K562 (cell line): Measurements from ENCODE around the gene CYP4F3. TPM values are rescaled to one million over a fixed set of nuclear protein-coding genes. Genes with fewer than 3 reads are reported as not detected.

Experiments used
- ATAC-seq: fragments of 200-7000 bp; cut with Tn5 transposase; 3 replicates; pipeline ENCODE4 v1.9.1; 2020; ENCODE audit warnings: moderate library complexity
- BruUV-seq: library from RNA; stranded (reverse); fragments of 400-500 nt; replicated peaks from 2 replicates; lab custom pipeline; 2021; lab: Mats Ljungman, UMichigan
- CTCF ChIA-PET: fragments of 300-600 bp; formaldehyde crosslinking; extraction: SDS; loops from one replicate; lab custom pipeline; 2021; ENCODE audit warnings: low intra/inter-chr PET ratio; lab: Yijun Ruan, JAX
- POLR2A ChIA-PET: fragments of 300-600, 350-650 bp; sonication (Branson Sonifier 250); formaldehyde crosslinking; extraction: SDS; loops from one replicate; lab custom pipeline; 2021; ENCODE audit warnings: antibody characterized with exemption, inconsistent platforms; lab: Yijun Ruan, JAX
- DNase-seq, 4 experiments: peaks; one replicate each; pipeline versions ENCODE4 v3.0.0 to v3.0.0-alpha.2; 2011 to 2018; ENCODE audit warnings: low spot score in 3 of 4, mixed read lengths in 3 of 4; ENCODE audit errors: extremely low read depth in 1 of 4
- FAIRE-seq: peaks from 2 replicates; lab custom pipeline; 2011; peaks lifted over from hg19 to GRCh38; lab: Jason Lieb, UNC
- H2AFZ ChIP-seq: 2 replicates; pipeline ENCODE4 v1.6.0; 2011; ENCODE audit warnings: low read depth, low read length, control low read depth, inconsistent platforms
- H3K27ac ChIP-seq: fragments of 200-600 bp; 3 replicates; pipeline ENCODE4 v1.8.0; 2011; ENCODE audit warnings: low read depth, mild to moderate bottlenecking, control low read depth, inconsistent platforms, low read length, moderate library complexity, mixed read lengths; ENCODE audit errors: extremely low read depth
- H3K27me3 ChIP-seq, 2 experiments: fragments of 300-600 bp in 1 of 2; 2 replicates in 1 of 2; 3 replicates in 1 of 2; pipeline versions ENCODE4 v1.6.0 to v1.8.0; 2011; ENCODE audit warnings: inconsistent platforms in 2 of 2, low read length in 2 of 2, mild to moderate bottlenecking in 1 of 2, mixed read lengths in 1 of 2, moderate library complexity in 1 of 2; ENCODE audit not compliant: control insufficient read depth in 2 of 2, insufficient read depth in 2 of 2
- H3K36me3 ChIP-seq: fragments of 300-600 bp; 3 replicates; pipeline ENCODE4 v1.8.0; 2011; ENCODE audit warnings: mild to moderate bottlenecking, low read length, inconsistent platforms; ENCODE audit not compliant: control insufficient read depth, insufficient read depth
- H3K4me1 ChIP-seq, 2 experiments: fragments of 200-600 bp in 1 of 2; replicated peaks in 1 of 2; 2 replicates in 1 of 2; 3 replicates in 1 of 2; pipeline versions ENCODE4 v1.5.1 to v1.8.0; 2011; ENCODE audit warnings: inconsistent platforms in 2 of 2, low read length in 2 of 2, mild to moderate bottlenecking in 1 of 2, mixed read lengths in 1 of 2, moderate library complexity in 1 of 2; ENCODE audit not compliant: control insufficient read depth in 2 of 2, insufficient read depth in 2 of 2
- H3K4me2 ChIP-seq: 2 replicates; pipeline ENCODE4 v1.6.1; 2011; ENCODE audit warnings: low read length, control low read depth, inconsistent platforms, mixed read lengths; ENCODE audit not compliant: insufficient read depth
- H3K4me3 ChIP-seq: fragments of 200-600 bp; sonication (generic), shearing (Covaris generic); 2 replicates; pipeline ENCODE4 v1.5.1; 2016; ENCODE audit warnings: control low read depth, inconsistent platforms
- H3K79me2 ChIP-seq: fragments of 200-600 bp; 3 replicates; pipeline ENCODE4 v1.8.0; 2011; ENCODE audit warnings: low read length, inconsistent platforms; ENCODE audit not compliant: control insufficient read depth, insufficient read depth
- H3K9ac ChIP-seq, 2 experiments: 2 replicates each; pipeline versions ENCODE4 v1.6.0 to v1.6.1; 2011; ENCODE audit warnings: low read depth in 2 of 2, low read length in 2 of 2, control low read depth in 1 of 2, inconsistent platforms in 1 of 2, mild to moderate bottlenecking in 1 of 2, mixed read lengths in 1 of 2; ENCODE audit not compliant: insufficient read depth in 1 of 2
- H3K9me1 ChIP-seq: one replicate; pipeline ENCODE4 v1.6.0; 2011; ENCODE audit warnings: inconsistent platforms, mild to moderate bottlenecking, low read length, moderate library complexity; ENCODE audit not compliant: control insufficient read depth, insufficient read depth
- H3K9me3 ChIP-seq: replicated peaks from 2 replicates; pipeline ENCODE4 v1.5.1; 2011; ENCODE audit warnings: low read depth, low read length, inconsistent platforms; ENCODE audit not compliant: control insufficient read depth, insufficient read depth
- H4K20me1 ChIP-seq: replicated peaks from 2 replicates; pipeline ENCODE4 v1.6.1; 2011; ENCODE audit warnings: low read length, inconsistent platforms, mixed read lengths; ENCODE audit not compliant: control insufficient read depth, insufficient read depth
- CEBPB ChIP-seq: fragments of 450-650 bp; IDR thresholded peaks from 2 replicates; pipeline ENCODE4 v1.6.1; 2016; ENCODE audit warnings: missing genetic modification characterization, missing compliant biosample characterization
- ERF ChIP-seq: fragments of 450-650 bp; formaldehyde crosslinking; IDR thresholded peaks from 2 replicates; pipeline ENCODE4 v1.4.0; 2020; ENCODE audit warnings: mild to moderate bottlenecking, mixed read lengths
- HDAC8 ChIP-seq: fragments of 450-650 bp; IDR thresholded peaks from 2 replicates; pipeline ENCODE4 v1.6.1; 2016; ENCODE audit warnings: mild to moderate bottlenecking, missing genetic modification characterization, moderate library complexity, missing compliant biosample characterization
- JUNB ChIP-seq: fragments of 450-650 bp; formaldehyde crosslinking; conservative IDR thresholded peaks from 2 replicates; pipeline ENCODE4 v1.4.0; 2020; ENCODE audit warnings: mild to moderate bottlenecking
- NR4A1 ChIP-seq, 2 experiments: fragments of 250-450 bp in 1 of 2; fragments of 450-650 bp in 1 of 2; sonication (Bioruptor Pico) in 1 of 2; IDR thresholded peaks; 2 replicates each; pipeline versions ENCODE4 v1.4.0 to v1.6.1; 2016 to 2020; ENCODE audit warnings: mild to moderate bottlenecking in 2 of 2, missing compliant biosample characterization in 1 of 2, missing genetic modification characterization in 1 of 2, moderate library complexity in 1 of 2
- NUFIP1 ChIP-seq: fragments of 450-650 bp; IDR thresholded peaks from 2 replicates; pipeline ENCODE4 v1.6.1; 2018; ENCODE audit not compliant: partially characterized antibody
- SMARCA4 ChIP-seq: fragments of 450-650 bp; IDR thresholded peaks from 2 replicates; pipeline ENCODE4 v1.6.1; 2016
- SMARCE1 ChIP-seq: fragments of 450-650 bp; IDR thresholded peaks from 2 replicates; pipeline ENCODE4 v1.7.1; 2016; ENCODE audit warnings: mild to moderate bottlenecking
- SPI1 ChIP-seq: IDR thresholded peaks from 2 replicates; pipeline ENCODE4 v1.6.1; 2011; ENCODE audit warnings: low read depth, low read length, control low read depth, borderline replicate concordance
- TCF7 ChIP-seq: sonication (generic); IDR thresholded peaks from 2 replicates; pipeline ENCODE4 v1.6.1; 2016; ENCODE audit warnings: antibody characterized with exemption, borderline replicate concordance
- ZEB2 ChIP-seq: fragments of 450-650 bp; IDR thresholded peaks from 2 replicates; pipeline ENCODE4 v1.6.1; 2016
- WGBS: fragments of 100-300 bp; shearing (Covaris generic); methylation state at CpG from one replicate; pipeline ENCODE4 v1.1.6; 2016; ENCODE audit warnings: low coverage, mixed read lengths; ENCODE audit not compliant: insufficient coverage; ENCODE audit errors: missing lambda C conversion rate; 5-methylcytosine and 5-hydroxymethylcytosine counted together
- in situ Hi-C: fragments of 300-500 bp; cut with MboI; formaldehyde crosslinking; loops from 4 replicates; pipeline ENCODE4 v1.15.0; 2018; ENCODE audit warnings: inconsistent platforms, mixed read lengths
- intact Hi-C: fragments of 100-400 bp; cut with micrococcal nuclease; formaldehyde crosslinking; loops from 2 replicates; pipeline ENCODE4 v1.14.2; 2022
- polyA plus RNA-seq, 8 experiments: library from polyadenylated mRNA; depleted of rRNA in 4 of 8; stranded (reverse) in 5 of 8; unstranded in 3 of 8; fragments of >200 nt; fragmentation: Nextera tagmentation in 2 of 8; fragmentation: Illumina TruSeq in 1 of 8; extraction: Ambion mirVana in 2 of 8; extraction: Trizol in 1 of 8; gene quantifications; 2 replicates each; pipeline versions ENCODE4 v1.2.1 to v1.2.3, GENCODE V29; 2011 to 2014; ENCODE audit warnings: inconsistent platforms in 1 of 8, missing spikeins in 1 of 8
- total RNA-seq, 7 experiments: library from RNA; depleted of rRNA in 6 of 7; stranded (reverse); fragments of >200 nt in 6 of 7; fragmentation: Illumina TruSeq in 2 of 7; extraction: Trizol in 2 of 7; gene quantifications; 2 replicates each; pipeline versions ENCODE4 v1.2.1 to v1.2.3, GENCODE V29; 2011 to 2021; ENCODE audit warnings: low replicate concordance in 1 of 7

The CYP4F3 gene
- total and polyA plus RNA-seq, 9 of the 15 experiments (the other 6 are each of a cell fraction or from before 2014, with no cell fraction given), result 0.01 to 0.40 (median 0.16) TPM; not detected in 6

DNA sequence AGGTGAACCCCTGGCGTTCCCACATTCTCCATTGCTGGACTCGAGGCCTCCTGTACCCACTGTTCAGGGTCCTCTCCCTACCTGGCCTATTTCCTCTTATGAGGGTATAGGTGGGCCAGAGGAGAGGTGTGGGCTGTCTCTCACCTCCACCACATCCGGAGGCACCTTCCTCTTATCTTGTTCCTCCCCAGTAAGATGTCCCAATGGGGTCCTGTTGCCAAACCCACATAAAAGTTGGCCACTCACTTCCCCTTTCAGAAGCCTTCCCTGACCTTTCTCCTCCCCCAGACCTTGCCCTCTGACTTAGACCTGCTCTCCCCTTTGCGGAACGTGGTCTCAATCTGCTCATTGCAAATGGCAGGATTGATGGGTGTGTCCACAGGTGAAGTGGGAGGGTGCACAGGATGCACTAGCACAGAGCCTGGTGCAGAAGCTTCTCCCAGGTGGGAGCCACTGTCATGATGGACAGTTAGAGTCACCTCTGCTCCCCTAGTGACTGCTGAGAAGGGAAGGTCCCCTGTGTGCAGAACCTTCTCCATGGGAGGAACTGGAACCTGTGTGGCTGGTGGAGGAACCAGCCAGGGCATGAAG, 1.3 kb downstream of the CYP4F3 start:
- ATAC-seq, result no peak
- H3K4me3 ChIP-seq, result no peak overlapping the region
- no peak overlapping the region for H2AFZ ChIP-seq
- 28% methylated on average over 5 of the region's 5 CpGs for WGBS
- ChIA-PET CTCF (no interaction called here), POLR2A (no interaction called here)
- no peaks in the 10 kb centered on the region for H3K36me3 ChIP-seq
- DNase-seq, result no peak
- no peaks in the 10 kb centered on the region for H3K9me3 ChIP-seq
- intact Hi-C loops, result no loop called here
- peaks cover 6 to 20% of the 10 kb centered on the region in 2 experiments; a peak in 4 of 5 replicates for H3K4me1 ChIP-seq
- H3K27ac ChIP-seq, result no peak overlapping the region
- in situ Hi-C loops, result no loop called here
- H3K27me3 ChIP-seq, result peaks cover 0 to 17% of the 10 kb centered on the region in 2 experiments; a peak in 2 of 5 replicates
- H4K20me1 ChIP-seq, result no peaks in the 10 kb centered on the region; the same call in 1 of the 2 replicates
- H3K79me2 ChIP-seq, result no peaks in the 10 kb centered on the region
- no peak overlapping the region for H3K4me2 ChIP-seq
- BruUV-seq, result no TSS peak
- FAIRE-seq, result no peak
- no peak overlapping the region for H3K9ac ChIP-seq
- TF ChIP-seq NR4A1 (CRISPR knock-in tag; IDR thresholded peaks at IDR 0.05), result no peak
- no peak for TF ChIP-seq NR4A1 (tag; IDR thresholded peaks at IDR 0.05)
- TF ChIP-seq ERF (CRISPR knock-in tag), result no peak
- peak; percentile 33; the same call in 1 of the 2 replicates for TF ChIP-seq SMARCE1
- TF ChIP-seq NUFIP1, result no peak
- TF ChIP-seq HDAC8 (tag), result no peak
- TF ChIP-seq SPI1, result peak; percentile 87
- peak; percentile 70; the same call in 1 of the 2 replicates for TF ChIP-seq TCF7
- TF ChIP-seq CEBPB (tag), result peak; percentile 59; the same call in 1 of the 2 replicates
- peak; percentile 64 for TF ChIP-seq ZEB2
- no peak for TF ChIP-seq SMARCA4
- no peak for TF ChIP-seq JUNB (CRISPR knock-in tag)
- H3K9me1 ChIP-seq, result peaks cover 3% of the 10 kb centered on the region
